ENCODE data around the gene SHISA7.

DNA sequence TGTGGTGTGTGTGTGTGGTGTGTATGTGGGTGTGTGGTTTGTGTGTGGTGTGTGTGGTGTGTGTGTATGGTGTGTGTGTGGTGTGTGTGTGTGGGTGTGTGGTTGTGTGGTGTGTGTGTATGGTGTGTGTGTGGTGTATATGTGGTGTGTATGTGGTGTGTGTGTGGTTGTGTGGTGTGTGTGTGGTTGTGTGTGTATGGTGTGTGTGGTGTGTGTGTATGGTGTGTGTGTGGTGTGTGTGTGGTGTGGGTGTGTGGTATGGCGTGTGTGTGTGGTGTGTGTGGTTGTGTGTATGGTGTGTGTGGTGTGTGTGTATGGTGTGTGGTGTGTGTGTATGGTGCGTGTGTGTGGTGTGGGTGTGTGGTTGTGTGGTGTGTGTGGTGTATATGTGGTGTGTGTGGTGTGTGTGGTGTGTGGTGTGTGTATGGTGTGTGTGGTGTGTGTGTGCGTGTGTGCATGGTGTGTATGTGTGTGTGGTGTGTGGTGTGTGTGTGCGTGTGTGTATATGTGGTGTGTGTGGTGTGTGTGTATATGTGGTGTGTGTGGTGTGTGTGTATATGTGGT lies 8.7 kb downstream of the SHISA7 start:
- TF ChIP-seq CTCF (IDR thresholded peaks at IDR 0.05), result no peak
- no peak for TF ChIP-seq POLR2A (IDR thresholded peaks at IDR 0.05)

Measured in esophagus squamous epithelium (tissue), 4 donors.